NCI-H1105 treated with DMSO at 0.1 percent for 48 hours (cell line): ENCODE measurements around the gene ATP1B1.
"Not testable (repeated sequence)": the region's sequence is repeated elsewhere in the genome, so short reads cannot be mapped to it uniquely, and the experiment has no call there.

Source experiments
- DNase-seq: peaks from one replicate; lab custom pipeline; 2025; lab: John Stamatoyannopoulos, UW

Gene ATP1B1

DNA sequence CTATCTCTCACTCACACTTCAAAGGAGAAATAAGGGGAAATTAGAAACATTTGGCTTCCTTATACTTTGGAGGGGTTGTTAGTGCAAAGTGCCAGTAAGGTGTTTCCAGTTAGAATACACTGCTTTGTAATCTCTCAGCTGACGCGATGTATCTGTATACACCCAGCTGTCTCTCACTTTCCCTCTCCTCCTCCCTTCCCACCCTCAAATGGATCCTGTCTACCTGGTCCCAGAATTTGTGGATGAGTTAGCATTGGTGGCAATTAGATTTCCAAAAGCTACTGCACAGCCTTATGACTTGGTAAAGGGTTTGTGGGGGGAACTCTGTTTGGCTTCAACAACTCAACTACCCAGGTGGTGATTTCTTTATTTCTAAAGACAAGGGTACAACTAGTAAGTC, 10.5 kb downstream of the ATP1B1 start:
- DNase-seq = no peak

DNA sequence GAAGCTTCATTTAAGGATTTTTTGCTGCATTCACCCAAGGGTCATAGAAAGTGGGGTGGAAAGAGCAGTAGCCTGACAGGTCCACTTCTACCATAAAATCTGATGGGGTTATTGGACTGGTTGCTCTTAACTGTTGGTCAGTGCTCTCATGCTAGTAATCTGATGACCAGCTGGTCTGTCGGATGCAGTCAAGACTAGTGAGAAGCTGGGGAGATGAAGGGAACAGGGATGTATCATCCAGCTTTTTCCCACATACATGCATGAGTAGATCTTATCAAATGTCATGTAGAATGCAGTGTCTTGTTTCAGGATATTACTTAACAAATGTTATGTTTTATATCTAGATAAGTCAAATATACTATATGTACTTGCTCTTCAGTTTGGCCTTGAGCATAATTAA, 11.1 kb downstream of the ATP1B1 start:
- no peak for DNase-seq

DNA sequence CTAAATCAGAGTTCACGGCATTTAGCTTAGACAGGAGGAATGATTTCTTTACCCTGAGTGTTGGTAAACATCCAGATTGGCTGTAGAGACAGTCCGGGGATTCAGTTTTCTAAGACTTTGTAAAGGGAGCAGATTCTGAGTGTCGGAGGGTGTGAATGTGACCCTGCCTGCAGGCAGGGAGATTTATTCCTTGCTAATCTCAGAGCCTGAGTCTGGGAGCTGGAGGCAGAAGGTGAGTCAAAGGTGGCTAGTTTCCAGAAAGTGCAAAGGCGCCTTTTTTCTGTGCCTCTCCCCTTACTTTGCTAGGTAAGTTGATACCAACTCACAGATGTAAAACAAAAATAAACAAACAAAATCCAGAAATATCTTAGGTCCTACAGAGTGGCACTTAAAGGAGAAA, 11.7 kb downstream of the ATP1B1 start:
- no peak for DNase-seq

DNA sequence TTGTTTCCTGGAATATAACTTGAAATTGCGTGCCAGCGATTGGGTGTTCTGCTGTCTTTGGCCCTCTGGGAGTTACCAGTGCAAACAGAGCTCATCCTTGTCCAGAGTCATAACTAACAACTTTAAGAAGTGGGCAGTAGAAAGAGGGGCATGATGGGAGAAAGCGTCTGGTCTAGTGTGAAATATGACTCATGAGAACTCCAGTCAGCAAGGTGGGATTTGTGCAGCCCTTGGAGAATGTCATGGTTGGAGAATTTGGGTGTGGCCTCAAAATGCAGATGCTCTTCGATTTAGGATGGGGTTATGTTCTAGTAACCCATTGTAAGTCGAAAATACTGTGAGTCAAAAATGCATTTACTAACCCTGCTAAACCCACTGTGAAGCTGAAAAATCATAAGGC, 12.9 kb downstream of the ATP1B1 start:
- no peak for DNase-seq

DNA sequence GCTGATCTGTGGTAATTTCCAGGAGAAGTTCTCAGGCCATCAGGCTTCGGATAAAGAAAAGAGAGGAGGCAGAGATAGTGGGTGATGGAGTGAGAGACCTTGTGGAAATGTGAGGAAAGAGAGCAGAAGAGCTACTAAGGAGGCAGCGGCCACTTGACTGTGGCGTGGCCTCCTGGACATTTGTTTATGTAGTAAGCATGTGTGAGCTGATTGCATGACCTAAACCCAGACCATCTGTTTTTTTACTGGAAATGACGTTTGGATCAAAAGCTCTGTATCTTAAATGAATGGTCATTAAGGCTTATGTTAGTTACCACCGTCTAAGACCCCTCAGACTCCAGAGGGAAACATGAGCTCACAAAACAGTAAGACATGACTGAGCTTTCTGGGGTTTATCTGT, 13.6 kb downstream of the ATP1B1 start:
- no peak for DNase-seq

DNA sequence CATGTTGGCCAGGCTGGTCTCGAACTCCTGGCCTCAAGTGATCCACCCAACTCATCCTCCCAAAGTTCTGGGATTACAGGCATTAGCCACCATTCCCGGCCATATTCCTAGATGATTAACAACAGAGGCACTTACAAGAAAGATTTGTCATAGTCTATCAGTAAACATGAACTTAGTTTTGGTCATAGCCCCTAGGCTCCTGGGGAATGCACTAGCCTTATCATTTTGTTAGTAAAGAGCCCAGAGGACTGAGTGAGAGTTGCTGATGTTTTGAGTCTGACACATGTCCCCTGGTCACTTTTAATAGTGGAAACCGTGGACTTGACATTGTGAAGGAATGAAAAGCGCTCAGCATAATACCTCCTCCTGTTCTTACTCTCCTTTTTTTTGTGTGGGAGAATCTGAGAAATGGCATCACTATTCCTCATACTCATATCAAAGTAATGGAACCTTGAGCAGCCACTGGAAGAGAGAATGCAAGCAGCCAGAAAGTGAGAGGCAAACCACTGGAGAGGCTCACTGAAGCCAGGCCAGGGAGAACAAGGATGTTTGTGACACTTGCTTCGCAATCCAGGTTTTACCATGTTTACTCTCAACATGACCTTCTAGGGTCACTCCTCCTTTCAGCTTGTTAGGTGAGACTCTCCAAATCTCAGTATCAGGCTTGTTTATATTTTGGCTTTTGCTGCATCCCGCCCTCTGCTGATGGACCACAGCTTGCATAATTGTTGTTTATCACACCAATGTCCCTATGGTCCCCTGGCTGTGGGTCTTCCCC, 14.8 kb downstream of the ATP1B1 start:
- DNase-seq = no peak

DNA sequence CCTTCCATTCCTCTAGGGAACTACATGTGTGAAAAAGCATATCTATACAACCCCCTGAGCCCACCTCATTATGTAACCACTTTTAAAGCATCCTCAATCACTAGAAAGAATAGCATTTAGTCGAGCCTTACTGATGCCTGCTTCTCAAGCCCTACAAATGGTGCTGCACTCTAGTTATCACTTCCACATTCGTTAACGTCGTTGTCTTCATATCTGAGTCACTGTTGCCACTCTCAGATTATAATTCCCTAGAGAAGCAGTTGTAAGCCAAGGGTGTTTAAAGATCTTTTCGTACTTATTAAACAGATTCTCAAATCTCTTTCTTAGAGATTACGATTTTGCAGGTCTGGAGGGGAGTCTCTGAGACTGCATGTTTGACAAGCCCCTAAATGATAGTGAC, 16.5 kb downstream of the ATP1B1 start:
- no peak for DNase-seq

DNA sequence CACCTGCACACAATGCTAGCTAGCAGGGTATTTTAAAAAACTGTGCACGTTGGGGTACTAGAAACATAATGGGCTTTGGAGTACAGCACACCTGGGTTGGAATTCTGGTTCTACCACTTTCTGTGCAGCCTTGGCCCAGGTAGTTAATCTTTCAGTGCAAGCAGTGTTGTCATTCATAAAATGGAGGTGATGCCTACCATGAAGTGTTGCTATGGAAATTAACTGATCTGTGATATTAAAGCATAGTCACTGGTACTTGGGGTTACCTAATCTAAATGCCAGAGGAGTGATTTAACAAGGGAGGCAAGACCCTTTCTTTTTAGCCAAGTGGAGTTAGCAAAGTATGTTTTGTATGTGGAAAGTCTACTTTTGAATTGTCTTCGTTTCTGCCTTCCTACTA, 18.0 kb downstream of the ATP1B1 start:
- DNase-seq = no peak

DNA sequence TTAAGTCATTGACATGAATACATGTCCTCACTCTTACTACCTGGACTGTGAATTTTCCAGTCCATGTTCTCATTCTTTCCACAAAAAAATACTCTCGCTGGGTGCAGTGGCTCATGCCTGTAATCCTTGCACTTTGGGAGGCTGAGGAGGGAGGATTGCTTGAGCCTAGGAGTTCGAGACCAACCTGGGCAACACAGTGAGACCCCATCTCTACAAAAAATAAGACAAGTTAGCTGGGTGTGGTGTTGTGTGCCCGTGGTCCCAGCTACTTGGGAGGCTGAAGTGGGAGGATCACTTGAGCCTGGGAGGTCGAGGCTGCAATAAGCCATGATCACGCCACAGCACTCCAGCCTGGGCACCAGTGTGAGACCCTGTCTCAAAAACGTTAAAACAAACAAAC, 19.1 kb downstream of the ATP1B1 start:
- DNase-seq = not testable (repeated sequence)

DNA sequence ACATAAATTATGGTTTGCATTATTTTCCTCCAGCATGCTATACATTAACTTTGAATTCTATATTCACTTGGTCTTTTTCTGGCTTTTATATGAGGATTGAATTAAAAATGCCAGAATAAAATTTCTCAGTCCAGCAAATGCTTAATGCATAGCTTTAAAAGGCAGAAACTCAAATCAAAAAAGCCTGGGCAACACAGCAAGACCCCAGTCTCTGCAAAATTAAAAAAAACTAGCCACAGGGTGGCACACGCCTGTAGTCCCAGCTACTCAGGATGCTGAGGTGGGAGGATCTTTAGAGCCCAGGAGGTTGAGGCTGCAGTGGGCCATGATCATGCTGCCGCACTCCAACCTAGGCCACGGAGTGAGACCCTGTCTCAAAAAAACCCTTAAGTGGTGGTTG, 19.8 kb downstream of the ATP1B1 start:
- DNase-seq = no peak

DNA sequence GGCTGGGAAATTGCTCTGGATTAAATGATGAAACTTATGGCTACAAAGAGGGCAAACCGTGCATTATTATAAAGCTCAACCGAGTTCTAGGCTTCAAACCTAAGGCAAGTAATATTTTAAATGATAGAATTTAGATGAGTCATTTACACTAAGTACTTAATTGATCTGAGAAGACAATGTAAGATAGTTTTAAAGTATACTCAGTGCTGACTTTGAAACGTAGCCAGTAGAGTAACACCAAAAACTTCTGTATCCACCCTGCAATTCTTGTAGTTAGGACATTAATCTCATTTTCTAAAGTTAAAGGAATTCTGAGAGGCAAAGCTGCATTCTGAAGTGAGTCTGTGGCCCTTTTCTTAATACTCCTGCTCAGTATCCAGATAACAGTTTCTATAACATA, 20.8 kb downstream of the ATP1B1 start:
- no peak for DNase-seq

DNA sequence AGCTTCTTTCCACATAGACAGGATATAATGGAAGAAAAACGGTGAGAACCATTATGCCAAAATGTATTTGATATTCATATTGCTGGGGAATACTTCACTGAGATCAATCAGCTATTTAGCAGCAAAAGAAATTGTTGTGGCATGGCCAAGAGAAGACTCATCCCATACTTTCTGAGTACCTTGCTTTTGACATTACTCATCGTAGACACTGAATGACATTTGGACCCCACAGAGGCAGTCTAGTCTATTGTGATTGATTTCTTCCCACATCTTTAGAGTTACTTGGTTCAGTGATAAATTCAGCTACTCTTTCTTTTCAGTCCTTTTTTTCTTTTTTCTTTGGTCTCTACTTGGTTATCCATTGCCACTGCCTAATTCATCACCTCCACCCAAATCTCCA, 22.1 kb downstream of the ATP1B1 start:
- DNase-seq = no peak

DNA sequence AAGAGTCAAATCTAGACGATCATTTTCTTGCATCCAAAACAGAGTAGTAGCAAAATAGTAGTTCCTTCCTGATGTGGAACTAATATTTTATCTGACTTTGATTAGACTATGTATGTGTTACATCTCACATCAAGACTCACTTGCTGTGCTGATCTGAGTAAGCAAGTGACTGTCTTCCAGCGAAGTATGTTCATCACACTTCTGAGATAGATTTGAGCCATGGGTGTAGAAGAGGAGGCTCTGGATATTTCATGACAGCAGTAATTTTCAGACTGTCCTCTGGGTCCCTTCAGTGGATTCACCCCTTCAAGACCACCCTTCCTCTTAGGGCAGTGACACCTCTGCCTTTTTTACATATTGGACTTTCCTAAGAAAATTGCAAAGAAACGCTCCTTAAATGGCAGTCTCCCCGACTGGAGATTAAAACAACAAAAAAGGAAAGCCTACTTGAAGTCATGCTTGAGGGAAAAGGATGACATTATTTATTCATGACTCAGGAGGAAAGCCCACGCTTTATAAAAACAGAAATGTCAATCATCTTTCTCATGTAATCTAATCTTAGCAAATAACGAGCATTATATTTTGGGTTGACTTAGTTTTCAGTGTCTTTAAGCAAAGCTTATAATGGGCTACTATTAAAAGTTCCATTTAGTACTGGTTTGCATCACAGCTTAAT, 22.8 kb downstream of the ATP1B1 start:
- no peak for DNase-seq

DNA sequence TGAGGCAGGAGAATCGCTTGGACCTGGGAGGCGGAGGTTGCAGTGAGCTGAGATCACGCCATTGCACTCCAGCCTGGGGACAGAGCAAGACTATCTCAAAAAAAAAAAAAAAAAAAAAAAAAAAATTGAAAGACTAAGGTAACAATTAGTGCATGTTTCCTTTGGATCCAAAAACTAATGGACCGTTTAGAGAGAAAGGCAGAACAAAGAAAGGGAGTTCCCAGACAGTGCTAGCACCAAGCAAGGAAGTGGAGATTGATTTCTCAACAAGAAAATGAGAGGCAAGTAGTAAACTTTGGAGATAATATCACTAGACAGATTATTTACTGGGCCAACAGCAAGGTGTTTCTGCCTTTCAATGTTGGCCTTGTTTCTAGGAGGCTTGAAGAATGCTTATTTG, 24.2 kb downstream of the ATP1B1 start:
- DNase-seq = no peak

DNA sequence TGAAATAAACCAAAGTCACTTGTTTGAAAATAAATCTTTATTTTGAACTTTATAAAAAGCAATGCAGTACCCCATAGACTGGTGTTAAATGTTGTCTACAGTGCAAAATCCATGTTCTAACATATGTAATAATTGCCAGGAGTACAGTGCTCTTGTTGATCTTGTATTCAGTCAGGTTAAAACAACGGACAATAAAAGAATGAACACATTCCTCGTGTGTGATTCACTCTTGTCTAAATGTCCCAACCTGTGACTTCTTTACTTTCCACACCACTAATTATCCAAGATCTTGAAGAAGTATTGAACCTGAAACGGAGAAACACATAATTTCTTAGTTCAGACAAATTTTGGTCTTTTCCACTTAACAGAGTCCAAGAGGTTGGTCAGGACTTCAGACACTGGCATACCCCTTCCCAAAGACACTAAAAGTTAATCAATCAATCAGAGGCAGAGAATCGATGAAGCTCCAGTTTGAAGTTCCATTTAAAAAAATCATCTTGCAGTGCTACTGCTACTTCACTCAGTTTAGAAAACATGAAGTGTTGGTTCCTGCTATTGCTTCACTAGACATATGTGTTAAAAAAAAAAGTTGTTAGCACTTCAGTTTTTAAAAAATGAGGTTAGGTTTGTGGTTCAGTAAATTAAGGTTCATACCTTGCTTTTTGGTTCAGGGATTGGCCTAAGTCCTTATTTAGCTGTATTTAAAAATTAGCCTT, 26.2 kb downstream of the ATP1B1 start:
- DNase-seq = no peak

DNA sequence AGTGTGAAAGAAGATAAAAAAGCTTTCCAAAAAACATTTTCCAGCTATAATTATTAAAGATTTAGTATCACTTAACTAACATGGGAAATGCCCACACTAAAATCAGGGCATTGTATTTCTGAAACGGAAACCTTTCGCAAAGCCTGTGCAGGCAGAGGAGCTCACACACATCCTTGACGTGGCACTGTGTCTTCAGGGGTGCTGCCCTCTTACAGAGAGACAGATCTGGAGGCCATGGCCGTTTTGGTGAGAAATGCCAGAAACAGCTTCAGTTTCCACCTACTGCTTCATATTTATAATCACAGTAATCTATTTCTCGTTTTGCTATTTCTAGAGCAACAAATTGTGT, 26.7 kb downstream of the ATP1B1 start:
- DNase-seq = no peak

DNA sequence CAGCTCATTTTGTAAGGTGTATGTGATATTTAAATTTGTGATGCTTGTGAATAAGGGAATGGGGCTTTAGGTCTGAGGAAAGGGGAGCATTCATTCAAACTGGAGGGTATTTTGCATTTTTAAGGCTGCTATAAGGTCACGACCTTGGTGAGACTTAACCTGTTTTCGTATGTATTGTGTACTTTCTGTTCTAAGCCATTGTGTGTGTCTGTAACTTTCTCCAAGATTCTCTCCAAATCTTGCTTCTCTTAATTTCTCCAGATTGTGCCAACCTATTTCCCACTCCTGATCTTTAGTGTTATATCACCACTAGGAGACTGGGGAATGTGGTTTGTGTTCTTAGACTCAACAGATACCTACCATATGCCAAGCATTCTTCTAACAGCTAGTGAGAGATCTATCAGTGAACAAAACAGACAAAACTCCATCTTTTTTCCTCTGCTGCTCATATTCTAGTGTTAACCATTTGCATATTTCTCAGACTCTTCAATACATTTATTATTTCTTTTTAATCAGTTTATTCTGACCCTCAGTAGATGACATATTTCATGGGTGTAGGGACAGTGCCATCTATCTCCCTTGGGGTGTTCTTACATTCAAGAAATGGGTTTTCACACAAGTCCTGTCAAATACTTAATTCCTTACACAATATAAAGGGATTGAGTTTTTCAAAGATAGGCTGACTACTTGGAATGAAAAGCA, 27.5 kb downstream of the ATP1B1 start:
- DNase-seq = no peak

DNA sequence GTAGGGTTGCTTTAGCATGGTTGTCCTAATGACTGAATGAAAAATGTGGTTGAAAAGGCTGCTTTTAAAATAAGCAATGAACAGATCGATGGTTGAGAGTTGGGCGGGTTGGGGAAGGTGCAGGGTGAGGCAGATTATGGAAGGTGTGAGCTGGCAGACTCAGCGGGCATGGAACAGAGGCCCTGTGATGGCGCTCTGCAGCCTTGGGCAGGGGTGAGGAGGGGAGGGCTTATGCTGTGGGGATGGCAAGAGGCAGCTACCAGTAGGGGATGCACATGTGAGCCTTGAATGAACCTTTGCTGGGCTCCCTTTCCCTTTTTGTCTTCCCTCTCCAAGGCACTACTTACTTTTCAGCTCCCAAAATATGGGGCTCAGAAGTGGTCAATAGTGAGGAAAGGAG, 30.9 kb downstream of the ATP1B1 start:
- no peak for DNase-seq

DNA sequence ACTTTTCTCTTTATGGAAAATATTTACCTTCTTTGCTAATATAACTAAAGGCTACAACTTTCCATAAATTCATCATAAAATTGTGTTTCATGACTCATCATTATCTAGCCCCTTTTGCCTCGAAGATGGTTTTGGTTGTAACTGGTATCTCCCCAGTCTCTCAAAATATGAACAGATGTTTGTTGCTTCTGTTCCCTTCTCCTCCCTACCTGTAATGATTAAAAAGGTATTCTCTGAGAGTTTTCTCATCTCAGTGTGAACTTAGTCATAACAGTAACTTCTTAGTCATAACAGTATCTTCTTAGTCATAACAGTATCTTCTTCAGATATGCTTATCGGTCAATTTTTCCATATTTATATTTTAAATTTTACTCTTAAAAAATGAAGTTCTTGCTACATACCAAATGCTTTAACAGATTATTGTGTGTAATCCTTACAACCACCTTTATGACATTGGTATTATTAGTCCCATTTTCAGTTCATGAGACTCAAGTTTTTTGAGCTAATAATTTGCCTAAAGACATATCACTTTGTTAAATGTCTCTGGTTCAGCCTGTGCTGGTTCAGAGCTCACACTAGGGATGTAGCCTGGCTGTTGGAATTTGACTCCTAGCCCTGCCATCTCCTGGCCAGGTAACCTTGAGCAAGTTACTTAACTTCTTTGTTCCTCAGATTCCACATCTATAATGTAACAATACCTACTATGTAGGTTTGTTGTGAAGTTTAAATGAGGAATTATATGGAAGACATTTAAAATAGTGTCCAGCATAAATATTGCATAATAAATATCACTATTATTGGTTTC, 32.6 kb downstream of the ATP1B1 start:
- DNase-seq = no peak

DNA sequence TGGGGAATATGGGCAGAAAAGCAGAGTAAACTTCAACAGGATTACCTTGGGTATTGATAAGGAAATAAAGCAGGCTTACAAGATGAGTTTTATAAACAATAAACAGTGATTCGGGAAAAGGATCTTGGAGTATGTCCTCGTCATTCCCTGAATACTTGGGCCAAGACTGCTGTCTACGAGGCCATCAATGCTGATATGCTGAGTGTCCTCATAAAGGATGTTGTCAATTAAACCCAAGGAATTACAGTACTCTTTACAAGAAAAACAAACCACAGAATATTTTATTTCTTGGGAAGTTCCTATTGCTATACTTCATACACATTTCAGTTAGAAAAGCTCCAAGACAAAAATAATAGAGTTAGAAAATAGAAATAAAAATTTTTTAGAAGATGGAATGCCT, 34.9 kb downstream of the ATP1B1 start:
- no peak for DNase-seq

DNA sequence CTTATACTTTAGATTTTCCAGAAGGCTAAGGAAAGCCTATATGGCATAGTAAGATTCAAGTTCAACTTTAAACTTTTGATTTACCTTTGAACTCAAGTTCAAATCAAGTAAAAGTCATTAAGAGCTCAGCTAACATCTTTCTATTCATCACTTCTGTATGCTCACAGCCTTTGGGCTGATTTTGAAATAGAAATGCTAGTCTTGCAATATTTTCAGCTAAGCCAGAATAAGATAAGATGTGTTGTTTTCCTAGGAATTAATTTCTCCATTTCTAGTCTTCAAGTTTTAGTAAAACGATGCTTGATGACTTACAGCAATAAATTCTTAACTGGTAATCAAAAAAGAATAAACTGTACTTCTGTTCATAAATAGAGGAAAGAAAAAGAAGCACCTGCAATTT, 35.6 kb downstream of the ATP1B1 start:
- DNase-seq = no peak

DNA sequence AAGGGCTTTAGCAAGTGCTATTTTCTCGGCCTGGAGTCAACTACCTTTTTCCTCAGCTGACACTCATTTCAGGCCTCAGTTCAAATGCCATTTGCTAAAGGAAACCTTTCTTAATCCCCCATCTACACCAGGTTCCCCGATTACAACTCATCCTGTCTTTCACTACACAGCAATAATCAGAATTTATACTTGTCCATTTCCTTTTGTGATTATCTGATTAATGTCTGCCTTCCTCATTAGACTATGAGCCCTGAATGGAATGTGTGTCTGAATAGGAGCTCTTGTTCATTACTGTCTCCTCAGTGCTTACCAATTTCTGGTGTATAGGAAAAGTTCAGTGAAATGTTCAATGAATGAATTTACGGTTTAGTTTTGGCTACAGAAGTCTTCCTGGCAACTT, 36.9 kb downstream of the ATP1B1 start:
- DNase-seq = no peak
